ENCODE data around the gene PLCH1. TPM values are rescaled to one million over a fixed set of nuclear protein-coding genes. Genes with fewer than 3 reads are reported as not detected.

The PLCH1 gene
- total and polyA plus RNA-seq, 2 experiments from 2014 or later: 8.1 to 25.3 TPM

DNA sequence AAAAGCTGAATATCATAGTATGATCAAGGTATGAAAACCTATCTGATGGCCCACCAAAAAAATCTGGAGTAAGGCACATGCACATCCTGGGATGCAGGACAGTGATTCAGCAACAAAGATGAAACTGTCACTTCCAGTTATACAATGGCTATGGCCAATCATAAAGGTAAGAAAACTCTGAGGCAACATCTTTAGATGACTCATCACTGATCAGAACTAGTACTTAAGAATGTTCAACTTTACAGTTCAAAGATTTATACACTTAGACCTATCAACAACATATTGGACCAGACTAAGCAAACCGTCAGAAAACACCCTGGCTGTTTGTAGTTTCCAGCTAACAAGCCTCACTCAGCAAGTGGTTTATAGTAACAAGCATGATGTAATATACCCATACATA is 21.3 kb upstream of the PLCH1 start:
- no peak overlapping the region for H3K4me3 Mint-ChIP-seq
- Histone ChIP-seq H2AFZ (no peak overlapping the region), H3K4me2 (no peak overlapping the region), H3K4me3 (no peak overlapping the region), H3K27me3 (ENCODE audit: insufficient read depth) (no peaks in the 10 kb centered on the region), H3K27ac (ENCODE audit: low read depth) (no peak overlapping the region), H3F3A (replicated peaks; ENCODE audit: low read depth) (no peaks in the 10 kb centered on the region), H3K4me1 (ENCODE audit: insufficient read depth) (peaks cover 6% of the 10 kb centered on the region; the same call in 1 of the 2 replicates), H3K79me2 (replicated peaks; ENCODE audit: insufficient read depth) (no peaks in the 10 kb centered on the region), H3K36me3 (ENCODE audit: insufficient read depth) (no peaks in the 10 kb centered on the region), H3K9me2 (ENCODE audit: insufficient read depth) (no peaks in the 10 kb centered on the region), H4K20me1 (replicated peaks; ENCODE audit: insufficient read depth) (no peaks in the 10 kb centered on the region)
- DNase-seq (ENCODE audit: low spot score) (no peak), ATAC-seq (no peak)
- no peaks in the 10 kb centered on the region for H3K27me3 Mint-ChIP-seq (ENCODE audit: insufficient read depth, low read depth, poor library complexity)
- TF ChIP-seq ZNF331 (CRISPR knock-in tag; IDR thresholded peaks at IDR 0.05; ENCODE audit: low read depth): no peak
- TF ChIP-seq STAT1 (IDR thresholded peaks at IDR 0.05; ENCODE audit: unreplicated experiment): no peak
- TF ChIP-seq, protein P1, sequence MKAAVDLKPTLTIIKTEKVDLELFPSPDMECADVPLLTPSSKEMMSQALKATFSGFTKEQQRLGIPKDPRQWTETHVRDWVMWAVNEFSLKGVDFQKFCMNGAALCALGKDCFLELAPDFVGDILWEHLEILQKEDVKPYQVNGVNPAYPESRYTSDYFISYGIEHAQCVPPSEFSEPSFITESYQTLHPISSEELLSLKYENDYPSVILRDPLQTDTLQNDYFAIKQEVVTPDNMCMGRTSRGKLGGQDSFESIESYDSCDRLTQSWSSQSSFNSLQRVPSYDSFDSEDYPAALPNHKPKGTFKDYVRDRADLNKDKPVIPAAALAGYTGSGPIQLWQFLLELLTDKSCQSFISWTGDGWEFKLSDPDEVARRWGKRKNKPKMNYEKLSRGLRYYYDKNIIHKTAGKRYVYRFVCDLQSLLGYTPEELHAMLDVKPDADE (IDR thresholded peaks at IDR 0.05): no peak
- TF ChIP-seq, protein P2, sequence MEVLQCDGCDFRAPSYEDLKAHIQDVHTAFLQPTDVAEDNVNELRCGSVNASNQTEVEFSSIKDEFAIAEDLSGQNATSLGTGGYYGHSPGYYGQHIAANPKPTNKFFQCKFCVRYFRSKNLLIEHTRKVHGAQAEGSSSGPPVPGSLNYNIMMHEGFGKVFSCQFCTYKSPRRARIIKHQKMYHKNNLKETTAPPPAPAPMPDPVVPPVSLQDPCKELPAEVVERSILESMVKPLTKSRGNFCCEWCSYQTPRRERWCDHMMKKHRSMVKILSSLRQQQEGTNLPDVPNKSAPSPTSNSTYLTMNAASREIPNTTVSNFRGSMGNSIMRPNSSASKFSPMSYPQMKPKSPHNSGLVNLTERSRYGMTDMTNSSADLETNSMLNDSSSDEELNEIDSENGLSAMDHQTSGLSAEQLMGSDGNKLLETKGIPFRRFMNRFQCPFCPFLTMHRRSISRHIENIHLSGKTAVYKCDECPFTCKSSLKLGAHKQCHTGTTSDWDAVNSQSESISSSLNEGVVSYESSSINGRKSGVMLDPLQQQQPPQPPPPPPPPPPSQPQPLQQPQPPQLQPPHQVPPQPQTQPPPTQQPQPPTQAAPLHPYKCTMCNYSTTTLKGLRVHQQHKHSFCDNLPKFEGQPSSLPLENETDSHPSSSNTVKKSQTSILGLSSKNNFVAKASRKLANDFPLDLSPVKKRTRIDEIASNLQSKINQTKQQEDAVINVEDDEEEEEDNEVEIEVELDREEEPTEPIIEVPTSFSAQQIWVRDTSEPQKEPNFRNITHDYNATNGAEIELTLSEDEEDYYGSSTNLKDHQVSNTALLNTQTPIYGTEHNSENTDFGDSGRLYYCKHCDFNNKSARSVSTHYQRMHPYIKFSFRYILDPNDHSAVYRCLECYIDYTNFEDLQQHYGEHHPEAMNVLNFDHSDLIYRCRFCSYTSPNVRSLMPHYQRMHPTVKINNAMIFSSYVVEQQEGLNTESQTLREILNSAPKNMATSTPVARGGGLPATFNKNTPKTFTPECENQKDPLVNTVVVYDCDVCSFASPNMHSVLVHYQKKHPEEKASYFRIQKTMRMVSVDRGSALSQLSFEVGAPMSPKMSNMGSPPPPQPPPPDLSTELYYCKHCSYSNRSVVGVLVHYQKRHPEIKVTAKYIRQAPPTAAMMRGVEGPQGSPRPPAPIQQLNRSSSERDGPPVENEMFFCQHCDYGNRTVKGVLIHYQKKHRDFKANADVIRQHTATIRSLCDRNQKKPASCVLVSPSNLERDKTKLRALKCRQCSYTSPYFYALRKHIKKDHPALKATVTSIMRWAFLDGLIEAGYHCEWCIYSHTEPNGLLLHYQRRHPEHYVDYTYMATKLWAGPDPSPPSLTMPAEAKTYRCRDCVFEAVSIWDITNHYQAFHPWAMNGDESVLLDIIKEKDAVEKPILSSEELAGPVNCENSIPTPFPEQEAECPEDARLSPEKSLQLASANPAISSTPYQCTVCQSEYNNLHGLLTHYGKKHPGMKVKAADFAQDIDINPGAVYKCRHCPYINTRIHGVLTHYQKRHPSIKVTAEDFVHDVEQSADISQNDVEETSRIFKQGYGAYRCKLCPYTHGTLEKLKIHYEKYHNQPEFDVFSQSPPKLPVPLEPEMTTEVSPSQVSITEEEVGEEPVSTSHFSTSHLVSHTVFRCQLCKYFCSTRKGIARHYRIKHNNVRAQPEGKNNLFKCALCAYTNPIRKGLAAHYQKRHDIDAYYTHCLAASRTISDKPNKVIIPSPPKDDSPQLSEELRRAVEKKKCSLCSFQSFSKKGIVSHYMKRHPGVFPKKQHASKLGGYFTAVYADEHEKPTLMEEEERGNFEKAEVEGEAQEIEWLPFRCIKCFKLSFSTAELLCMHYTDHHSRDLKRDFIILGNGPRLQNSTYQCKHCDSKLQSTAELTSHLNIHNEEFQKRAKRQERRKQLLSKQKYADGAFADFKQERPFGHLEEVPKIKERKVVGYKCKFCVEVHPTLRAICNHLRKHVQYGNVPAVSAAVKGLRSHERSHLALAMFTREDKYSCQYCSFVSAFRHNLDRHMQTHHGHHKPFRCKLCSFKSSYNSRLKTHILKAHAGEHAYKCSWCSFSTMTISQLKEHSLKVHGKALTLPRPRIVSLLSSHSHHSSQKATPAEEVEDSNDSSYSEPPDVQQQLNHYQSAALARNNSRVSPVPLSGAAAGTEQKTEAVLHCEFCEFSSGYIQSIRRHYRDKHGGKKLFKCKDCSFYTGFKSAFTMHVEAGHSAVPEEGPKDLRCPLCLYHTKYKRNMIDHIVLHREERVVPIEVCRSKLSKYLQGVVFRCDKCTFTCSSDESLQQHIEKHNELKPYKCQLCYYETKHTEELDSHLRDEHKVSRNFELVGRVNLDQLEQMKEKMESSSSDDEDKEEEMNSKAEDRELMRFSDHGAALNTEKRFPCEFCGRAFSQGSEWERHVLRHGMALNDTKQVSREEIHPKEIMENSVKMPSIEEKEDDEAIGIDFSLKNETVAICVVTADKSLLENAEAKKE (CRISPR knock-in tag; IDR thresholded peaks at IDR 0.05): no peak
- no peak for TF ChIP-seq EZH2phosphoT487 (IDR thresholded peaks at IDR 0.05; ENCODE audit: unreplicated experiment)
- TF ChIP-seq, protein P3, sequence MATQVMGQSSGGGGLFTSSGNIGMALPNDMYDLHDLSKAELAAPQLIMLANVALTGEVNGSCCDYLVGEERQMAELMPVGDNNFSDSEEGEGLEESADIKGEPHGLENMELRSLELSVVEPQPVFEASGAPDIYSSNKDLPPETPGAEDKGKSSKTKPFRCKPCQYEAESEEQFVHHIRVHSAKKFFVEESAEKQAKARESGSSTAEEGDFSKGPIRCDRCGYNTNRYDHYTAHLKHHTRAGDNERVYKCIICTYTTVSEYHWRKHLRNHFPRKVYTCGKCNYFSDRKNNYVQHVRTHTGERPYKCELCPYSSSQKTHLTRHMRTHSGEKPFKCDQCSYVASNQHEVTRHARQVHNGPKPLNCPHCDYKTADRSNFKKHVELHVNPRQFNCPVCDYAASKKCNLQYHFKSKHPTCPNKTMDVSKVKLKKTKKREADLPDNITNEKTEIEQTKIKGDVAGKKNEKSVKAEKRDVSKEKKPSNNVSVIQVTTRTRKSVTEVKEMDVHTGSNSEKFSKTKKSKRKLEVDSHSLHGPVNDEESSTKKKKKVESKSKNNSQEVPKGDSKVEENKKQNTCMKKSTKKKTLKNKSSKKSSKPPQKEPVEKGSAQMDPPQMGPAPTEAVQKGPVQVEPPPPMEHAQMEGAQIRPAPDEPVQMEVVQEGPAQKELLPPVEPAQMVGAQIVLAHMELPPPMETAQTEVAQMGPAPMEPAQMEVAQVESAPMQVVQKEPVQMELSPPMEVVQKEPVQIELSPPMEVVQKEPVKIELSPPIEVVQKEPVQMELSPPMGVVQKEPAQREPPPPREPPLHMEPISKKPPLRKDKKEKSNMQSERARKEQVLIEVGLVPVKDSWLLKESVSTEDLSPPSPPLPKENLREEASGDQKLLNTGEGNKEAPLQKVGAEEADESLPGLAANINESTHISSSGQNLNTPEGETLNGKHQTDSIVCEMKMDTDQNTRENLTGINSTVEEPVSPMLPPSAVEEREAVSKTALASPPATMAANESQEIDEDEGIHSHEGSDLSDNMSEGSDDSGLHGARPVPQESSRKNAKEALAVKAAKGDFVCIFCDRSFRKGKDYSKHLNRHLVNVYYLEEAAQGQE (IDR thresholded peaks at IDR 0.05; ENCODE audit: unreplicated experiment): no peak
- TF ChIP-seq NANOG (IDR thresholded peaks at IDR 0.05; ENCODE audit: borderline replicate concordance): no peak
- TF ChIP-seq EZH2 (IDR thresholded peaks at IDR 0.05; ENCODE audit: low read depth, unreplicated experiment): no peak
- TF ChIP-seq ZNF114 (CRISPR knock-in tag; IDR thresholded peaks at IDR 0.05): no peak
- no peak for TF ChIP-seq CREB1 (CRISPR knock-in tag; IDR thresholded peaks at IDR 0.05; ENCODE audit: low read depth)
- TF ChIP-seq POLR2AphosphoS5 (IDR thresholded peaks at IDR 0.05; ENCODE audit: low read depth): no peak
- no peak overlapping the region for H3K27ac Mint-ChIP-seq
- peaks cover 20% of the 10 kb centered on the region for H3K36me3 Mint-ChIP-seq (ENCODE audit: low read depth)
- H3K4me1 Mint-ChIP-seq: peaks cover 4% of the 10 kb centered on the region; the same call in 1 of the 3 replicates
- peaks cover 20% of the 10 kb centered on the region for H3K9me3 Mint-ChIP-seq
